Epithelial cell of esophagus (primary cell): Measurements from ENCODE around the gene PAXX.

ENCODE experiments used
- DNase-seq: peaks from one replicate; pipeline ENCODE4 v3.0.0; 2010; ENCODE audit warnings: low read depth
- H3K4me3 ChIP-seq: 2 replicates; pipeline ENCODE4 v1.5.1; 2011; ENCODE audit warnings: mild to moderate bottlenecking, low read length, control low read depth
- CTCF ChIP-seq: IDR thresholded peaks from 2 replicates; pipeline ENCODE4 v1.5.1; 2011; ENCODE audit warnings: low read depth, mild to moderate bottlenecking, low read length, control low read depth, inconsistent platforms; ENCODE audit not compliant: insufficient read depth; ENCODE audit errors: missing control alignments

PAXX gene

GRCh38 chr9:136991993-136992818 is at the start of gene PAXX:
Gene PAXX (plus strand): TSS chr9:136992422. CDS start chr9:136992444, 22 bp downstream.
- peak; percentile 90 for DNase-seq
- peak within 1 kb of the TSS; percentile 65 for H3K4me3 ChIP-seq
- no peak for TF ChIP-seq CTCF

- H3K4me3 ChIP-seq = peak overlapping the region; percentile 71
- no peak for TF ChIP-seq CTCF
- no peak for DNase-seq
Observed at GRCh38 chr9:136942881-136943230, 49.4 kb upstream of the PAXX start.

GRCh38 chr9:136943291-136944211 is 48.7 kb upstream of the PAXX start:
- peak overlapping the region; percentile 71 for H3K4me3 ChIP-seq

GRCh38 chr9:136944212-136944518 is 48.1 kb upstream of the PAXX start:
- TF ChIP-seq CTCF = no peak
- peak overlapping the region; percentile 71 for H3K4me3 ChIP-seq
- peak; percentile 48 for DNase-seq

More at GRCh38 chr9:136943291-136944211, 48.7 kb upstream of the PAXX start:
- DNase-seq = peak; percentile 42
- no peak for TF ChIP-seq CTCF

- peak within 1 kb of the TSS; percentile 71 for H3K4me3 ChIP-seq
- DNase-seq = peak; percentile 91
- peak; percentile 63 for TF ChIP-seq CTCF
Observed at GRCh38 chr9:136944519-136945332, 47.5 kb upstream of the PAXX start, which contains the start of the genes C8G and FBXW5. Gene C8G (plus strand): TSS chr9:136945243. CDS start chr9:136945321, 78 bp downstream. Gene FBXW5 (minus strand): TSS chr9:136944738. CDS start chr9:136944083, 655 bp downstream.
